Stimulated activated CD4-positive, alpha-beta T cell treated with anti-CD3 and anti-CD28 coated beads, TNF-alpha, amount 100 ng/mL, for 24 hours (primary cell): ENCODE measurements around the gene ZBTB8OS.
A peak's percentile ranks its signal among the peaks of the same experiment; 100 is the strongest.
"Not testable (repeated sequence)": the region's sequence is repeated elsewhere in the genome, so short reads cannot be mapped to it uniquely, and the experiment has no call there.

ENCODE experiments used
- DNase-seq, 3 experiments: peaks; one replicate each; pipeline ENCODE4 v3.0.0-alpha.2; 2020; ENCODE audit warnings: low read depth in 3 of 3

The ZBTB8OS gene

GRCh38 chr1:32650752-32651460 lies 556 bp upstream of the ZBTB8OS start, which contains the start of gene RBBP4:
TSS of gene RBBP4 (plus strand) at chr1:32651208. CDS start at chr1:32651307, 99 bp downstream.
- peak; percentile 97 to 98 (median 97) for DNase-seq

GRCh38 chr1:32647308-32648134 lies 2.8 kb downstream of the ZBTB8OS start:
- peak in 1 of 3 experiments; percentile 20 for DNase-seq

GRCh38 chr1:32644426-32644825 lies 5.9 kb downstream of the ZBTB8OS start:
- no peak for DNase-seq

- not testable (repeated sequence) for DNase-seq
These were observed 8.0 kb downstream of the ZBTB8OS start for GRCh38 chr1:32642292-32642827.

GRCh38 chr1:32639489-32640075 lies 10.8 kb downstream of the ZBTB8OS start:
- no peak for DNase-seq

- no peak for DNase-seq
These were observed 13.3 kb downstream of the ZBTB8OS start for GRCh38 chr1:32636914-32637645.

- no peak for DNase-seq
These were observed 14.7 kb downstream of the ZBTB8OS start for GRCh38 chr1:32635508-32636277.

- no peak for DNase-seq
These were observed 17.5 kb downstream of the ZBTB8OS start for GRCh38 chr1:32632829-32633228.

- not testable (repeated sequence) for DNase-seq
These were observed 20.2 kb downstream of the ZBTB8OS start for GRCh38 chr1:32630173-32630572.

GRCh38 chr1:32627596-32628162 lies 22.7 kb downstream of the ZBTB8OS start:
- DNase-seq, result no peak

GRCh38 chr1:32626176-32626575 lies 24.2 kb downstream of the ZBTB8OS start:
- no peak for DNase-seq

- peak in 2 of 3 experiments; percentile 15 to 60 for DNase-seq
These were observed 26.6 kb downstream of the ZBTB8OS start for GRCh38 chr1:32623775-32624174.

- no peak for DNase-seq
These were observed 27.3 kb downstream of the ZBTB8OS start for GRCh38 chr1:32622806-32623681.

- DNase-seq, result no peak
These were observed 28.1 kb downstream of the ZBTB8OS start for GRCh38 chr1:32622205-32622604.

- DNase-seq, result no peak
These were observed 30.5 kb downstream of the ZBTB8OS start for GRCh38 chr1:32619701-32620485.

- no peak for DNase-seq
These were observed 31.6 kb downstream of the ZBTB8OS start for GRCh38 chr1:32618673-32619221.

- DNase-seq, result no peak
These were observed 36.9 kb downstream of the ZBTB8OS start for GRCh38 chr1:32613472-32613871.

GRCh38 chr1:32612189-32612881 lies 38.0 kb downstream of the ZBTB8OS start:
- peak; percentile 11 to 56 (median 17) for DNase-seq
